Effector memory CD8-positive, alpha-beta T cell (primary cell): Measurements from ENCODE around the gene NUP98.

Experiments used
- ATAC-seq: fragments of 150-1000 bp; cut with Tn5 transposase; replicated peaks from 2 replicates; pipeline ENCODE4 v1.10.0; 2021; ENCODE audit warnings: mild to moderate bottlenecking, moderate library complexity
- DNase-seq, 3 experiments: peaks; one replicate each; pipeline ENCODE4 v3.0.0; 2021
- H3K27ac Mint-ChIP-seq, 2 donors: one replicate each; pipeline ENCODE4 v1.8.0; 2022; ENCODE audit warnings: mild to moderate bottlenecking in 2 of 2, mixed read lengths in 2 of 2, moderate library complexity in 2 of 2
- H3K27me3 Mint-ChIP-seq, 2 donors: one replicate each; pipeline ENCODE4 v1.8.0; 2022; ENCODE audit warnings: mixed read lengths in 2 of 2
- H3K36me3 Mint-ChIP-seq: one replicate; pipeline ENCODE4 v1.8.0; 2022; ENCODE audit warnings: mild to moderate bottlenecking, moderate library complexity, mixed read lengths; ENCODE audit not compliant: insufficient read depth
- H3K4me1 Mint-ChIP-seq, 2 donors: one replicate each; pipeline ENCODE4 v1.8.0; 2022; ENCODE audit warnings: low read depth in 2 of 2, mixed read lengths in 2 of 2
- H3K4me3 Mint-ChIP-seq, 2 donors: one replicate each; pipeline ENCODE4 v1.8.0; 2022; ENCODE audit warnings: mild to moderate bottlenecking in 2 of 2, mixed read lengths in 2 of 2, moderate library complexity in 2 of 2
- H3K9me3 Mint-ChIP-seq, 2 donors: one replicate each; pipeline ENCODE4 v1.8.0; 2022; ENCODE audit warnings: mixed read lengths in 2 of 2

The NUP98 gene

GRCh38 chr11:3641701-3642070, 155.7 kb downstream of the NUP98 start, which contains the start of gene ART5:
TSS of gene ART5 (minus strand) at chr11:3641992. CDS start at chr11:3641862, 130 bp downstream.
- peak within 1 kb of the TSS; percentile 55 to 67 for H3K27ac Mint-ChIP-seq
- peaks cover 8% of the 10 kb centered on the region in 2 donors for H3K4me1 Mint-ChIP-seq
- DNase-seq: no peak
- peak within 1 kb of the TSS; percentile 77 to 85 for H3K4me3 Mint-ChIP-seq
- no peaks in the 10 kb centered on the region for H3K9me3 Mint-ChIP-seq
- peaks cover 87 to 96% of the 10 kb centered on the region in 2 donors for H3K27me3 Mint-ChIP-seq
- ATAC-seq: no peak
- peaks cover 6% of the 10 kb centered on the region for H3K36me3 Mint-ChIP-seq

DNA sequence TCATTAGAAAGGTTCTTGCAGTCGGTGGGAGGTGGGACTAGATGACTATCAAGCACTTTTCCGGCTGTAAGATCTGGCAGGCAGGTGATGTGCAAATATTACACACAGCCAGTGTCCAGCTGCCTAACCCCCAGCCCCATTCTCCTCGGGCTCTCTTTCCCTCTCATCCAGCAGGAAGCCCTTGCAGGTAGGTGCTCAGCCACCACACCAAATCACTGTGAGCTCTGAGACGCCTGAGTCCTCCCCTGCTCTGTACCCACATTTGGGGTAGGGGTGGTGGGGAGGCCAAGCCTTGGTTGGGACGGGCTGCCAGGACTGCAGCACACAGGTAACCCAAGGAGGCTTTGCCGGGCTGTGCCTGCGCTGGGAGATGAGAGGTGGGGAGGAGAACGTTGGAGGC, 156.2 kb downstream of the NUP98 start:
- Mint-ChIP-seq H3K4me1 (peaks cover 8% of the 10 kb centered on the region in 2 donors), H3K4me3 (peak overlapping the region; percentile 77 to 85), H3K36me3 (peaks cover 6% of the 10 kb centered on the region), H3K27ac (peak overlapping the region in 1 of 2 donors; percentile 55), H3K9me3 (no peaks in the 10 kb centered on the region), H3K27me3 (peaks cover 87 to 96% of the 10 kb centered on the region in 2 donors)
- ATAC-seq (no peak), DNase-seq (no peak)

- peaks cover 8% of the 10 kb centered on the region in 2 donors for H3K4me1 Mint-ChIP-seq
- H3K27me3 Mint-ChIP-seq: peaks cover 83 to 96% of the 10 kb centered on the region in 2 donors
- DNase-seq (no peak), ATAC-seq (no peak)
- no peak overlapping the region for H3K4me3 Mint-ChIP-seq
- H3K27ac Mint-ChIP-seq: no peak overlapping the region
- no peaks in the 10 kb centered on the region for H3K9me3 Mint-ChIP-seq
- H3K36me3 Mint-ChIP-seq: peaks cover 6% of the 10 kb centered on the region
Measured at GRCh38 chr11:3639841-3640240, 157.5 kb downstream of the NUP98 start.

GRCh38 chr11:3638513-3638912, 158.8 kb downstream of the NUP98 start:
- Mint-ChIP-seq H3K9me3 (no peaks in the 10 kb centered on the region), H3K27ac (no peak overlapping the region), H3K36me3 (peaks cover 6% of the 10 kb centered on the region), H3K4me1 (peaks cover 8% of the 10 kb centered on the region in 2 donors), H3K27me3 (peaks cover 82 to 90% of the 10 kb centered on the region in 2 donors), H3K4me3 (no peak overlapping the region)
- DNase-seq (no peak), ATAC-seq (no peak)

- H3K36me3 Mint-ChIP-seq: peaks cover 6% of the 10 kb centered on the region
- H3K4me3 Mint-ChIP-seq: no peak overlapping the region
- ATAC-seq (no peak), DNase-seq (no peak)
- H3K27ac Mint-ChIP-seq: no peak overlapping the region
- peaks cover 5% of the 10 kb centered on the region in 2 donors for H3K4me1 Mint-ChIP-seq
- H3K9me3 Mint-ChIP-seq: no peaks in the 10 kb centered on the region
- peaks cover 70 to 77% of the 10 kb centered on the region in 2 donors for H3K27me3 Mint-ChIP-seq
Measured at GRCh38 chr11:3637201-3637600, 160.2 kb downstream of the NUP98 start.

DNA sequence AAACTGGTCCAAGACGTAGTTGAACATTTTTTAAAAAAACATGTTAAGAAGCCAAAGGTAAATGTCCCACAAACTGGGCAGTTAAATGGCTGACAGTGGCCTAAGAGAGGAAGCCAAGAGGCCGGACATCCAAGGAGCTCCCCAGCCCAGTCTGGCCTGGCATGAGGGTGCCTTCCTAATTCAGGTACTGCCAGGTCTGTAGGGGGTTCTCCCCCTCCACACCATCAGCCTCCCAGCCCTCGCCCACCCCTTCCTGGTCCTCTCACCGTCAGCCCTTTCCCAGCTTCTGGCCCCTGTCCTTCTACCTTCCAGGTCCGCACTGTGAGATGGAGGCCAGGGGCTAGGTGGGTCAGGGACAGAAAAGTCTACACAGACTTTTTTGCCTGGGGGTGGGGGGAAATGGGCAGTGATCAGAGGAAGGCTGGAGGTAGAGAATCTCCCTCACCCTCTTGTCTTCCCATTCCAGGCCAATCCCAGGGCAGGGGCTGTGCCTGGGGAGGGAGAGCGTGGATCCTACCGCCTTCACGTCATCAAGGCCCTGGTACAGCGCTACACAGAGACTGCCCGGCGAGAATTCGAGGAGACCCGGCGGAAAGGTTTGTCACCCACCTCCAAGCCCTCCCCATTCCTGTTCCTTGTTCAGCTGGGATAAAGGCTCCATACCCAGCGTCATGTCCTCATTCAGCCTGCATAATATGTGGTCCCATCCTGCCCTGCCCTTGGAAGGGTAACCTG, 161.5 kb downstream of the NUP98 start:
- Mint-ChIP-seq H3K27ac (no peak overlapping the region), H3K9me3 (no peaks in the 10 kb centered on the region), H3K27me3 (peaks cover 61 to 66% of the 10 kb centered on the region in 2 donors), H3K4me1 (no peaks in the 10 kb centered on the region), H3K4me3 (no peak overlapping the region), H3K36me3 (peaks cover 6% of the 10 kb centered on the region)
- DNase-seq: no peak
- no peak for ATAC-seq

GRCh38 chr11:3632070-3632660, 165.2 kb downstream of the NUP98 start:
- no peak overlapping the region for H3K4me3 Mint-ChIP-seq
- H3K4me1 Mint-ChIP-seq: no peaks in the 10 kb centered on the region
- H3K9me3 Mint-ChIP-seq: no peaks in the 10 kb centered on the region
- no peak overlapping the region for H3K27ac Mint-ChIP-seq
- H3K36me3 Mint-ChIP-seq: no peaks in the 10 kb centered on the region
- DNase-seq (no peak), ATAC-seq (no peak)
- peaks cover 31 to 33% of the 10 kb centered on the region in 2 donors for H3K27me3 Mint-ChIP-seq

GRCh38 chr11:3631331-3631730, 166.0 kb downstream of the NUP98 start:
- no peak for DNase-seq
- no peaks in the 10 kb centered on the region for H3K4me1 Mint-ChIP-seq
- H3K27ac Mint-ChIP-seq: no peak overlapping the region
- no peaks in the 10 kb centered on the region for H3K9me3 Mint-ChIP-seq
- ATAC-seq: no peak
- H3K4me3 Mint-ChIP-seq: no peak overlapping the region
- H3K36me3 Mint-ChIP-seq: no peaks in the 10 kb centered on the region
- peaks cover 23 to 31% of the 10 kb centered on the region in 2 donors for H3K27me3 Mint-ChIP-seq

DNA sequence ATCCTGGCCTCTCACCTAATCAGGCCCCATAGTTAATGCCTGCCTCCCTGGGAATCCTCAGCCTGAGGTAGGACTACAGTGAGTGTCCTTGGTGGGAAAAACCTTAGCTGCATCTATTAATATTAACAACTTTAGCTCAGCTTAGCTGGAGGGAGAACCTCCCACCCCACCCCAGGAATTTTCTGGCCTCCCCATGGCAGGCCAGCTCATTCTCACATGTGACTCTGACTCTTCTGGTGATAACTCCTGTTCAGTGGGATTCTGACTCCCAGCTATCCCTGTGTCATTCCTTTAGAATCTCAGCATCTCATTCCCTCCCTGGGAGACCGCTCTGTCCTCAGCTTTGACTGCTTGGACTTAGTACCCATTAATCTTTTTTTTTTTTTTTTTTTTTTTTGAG, 170.1 kb downstream of the NUP98 start:
- H3K36me3 Mint-ChIP-seq: peaks cover 3% of the 10 kb centered on the region
- no peak overlapping the region for H3K4me3 Mint-ChIP-seq
- H3K4me1 Mint-ChIP-seq: no peaks in the 10 kb centered on the region
- H3K9me3 Mint-ChIP-seq: no peaks in the 10 kb centered on the region
- DNase-seq (no peak), ATAC-seq (no peak)
- no peak overlapping the region for H3K27ac Mint-ChIP-seq
- peaks cover 0 to 12% of the 10 kb centered on the region in 2 donors for H3K27me3 Mint-ChIP-seq

DNA sequence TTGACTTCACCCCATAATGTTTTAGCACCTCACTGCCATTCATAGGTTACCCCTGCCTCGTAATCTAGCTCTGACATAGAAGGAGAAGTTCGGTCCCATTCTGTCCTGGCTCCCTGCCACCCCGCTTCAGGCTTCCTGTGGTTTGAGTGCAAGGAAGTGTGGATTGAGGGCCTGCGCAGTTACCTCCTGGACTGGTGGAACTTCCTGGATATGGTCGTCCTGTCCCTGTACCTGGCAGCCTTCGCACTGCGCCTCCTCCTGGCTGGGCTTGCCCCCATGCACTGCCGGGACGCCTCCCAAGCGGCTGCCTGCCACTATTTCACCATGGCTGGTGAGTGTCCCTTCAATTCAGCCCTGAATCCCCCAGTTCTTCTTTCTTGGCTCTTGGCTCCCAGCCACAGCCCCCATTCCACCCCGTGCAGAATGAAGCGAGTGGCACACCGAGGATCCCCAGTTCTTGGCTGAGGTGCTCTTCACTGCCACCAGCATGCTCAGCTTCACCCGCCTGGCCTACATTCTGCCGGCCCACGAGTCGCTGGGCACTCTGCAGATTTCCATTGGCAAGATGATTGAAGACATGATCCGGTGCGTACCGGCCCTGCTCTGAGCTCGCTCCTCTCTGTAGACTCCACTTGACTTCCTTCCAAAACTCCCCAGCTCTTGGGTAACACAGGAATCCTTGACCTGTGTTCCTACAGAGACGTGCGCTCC, 170.9 kb downstream of the NUP98 start:
- Mint-ChIP-seq H3K36me3 (peaks cover 3% of the 10 kb centered on the region), H3K4me1 (no peaks in the 10 kb centered on the region), H3K4me3 (no peak overlapping the region), H3K27ac (no peak overlapping the region), H3K27me3 (peaks cover 0 to 12% of the 10 kb centered on the region in 2 donors), H3K9me3 (no peaks in the 10 kb centered on the region)
- no peak for ATAC-seq
- no peak for DNase-seq
